Measurements from ENCODE around the gene COX8A. TPM values are rescaled to one million over a fixed set of nuclear protein-coding genes. Genes with fewer than 3 reads are reported as not detected.
A peak's percentile ranks its signal among the peaks of the same experiment; 100 is the strongest.
"Not testable (repeated sequence)": the region's sequence is repeated elsewhere in the genome, so short reads cannot be mapped to it uniquely, and the experiment has no call there.

The COX8A gene
- total RNA-seq, 1 experiment from 2014 or later = 745 TPM

- no peak for DNase-seq (ENCODE audit: low spot score)
Observed at GRCh38 chr11:63969461-63969860, 5.0 kb upstream of the COX8A start.

- DNase-seq (ENCODE audit: low spot score) = no peak
Observed at GRCh38 chr11:63970902-63971301, 3.5 kb upstream of the COX8A start.

GRCh38 chr11:63973912-63974258 lies 535 bp upstream of the COX8A start:
- not testable (repeated sequence) for DNase-seq (ENCODE audit: low spot score)

GRCh38 chr11:63978551-63979239 lies 4.3 kb downstream of the COX8A start:
- DNase-seq (ENCODE audit: low spot score) = no peak

- DNase-seq (ENCODE audit: low spot score) = no peak
Observed at GRCh38 chr11:63979426-63979825, 5.0 kb downstream of the COX8A start.

- DNase-seq (ENCODE audit: low spot score) = no peak
Observed at GRCh38 chr11:63985812-63986155, 11.4 kb downstream of the COX8A start.

- DNase-seq (ENCODE audit: low spot score) = peak; percentile 87
Observed at GRCh38 chr11:63986156-63986931, 11.9 kb downstream of the COX8A start, which contains the start of gene OTUB1. Gene OTUB1, plus strand, starts transcription at chr11:63986438. Its CDS starts 19 bp downstream, at chr11:63986457.

GRCh38 chr11:63986932-63987513 lies 12.6 kb downstream of the COX8A start:
- DNase-seq (ENCODE audit: low spot score) = no peak

GRCh38 chr11:63991558-63991957 lies 17.1 kb downstream of the COX8A start:
- DNase-seq (ENCODE audit: low spot score) = no peak

- DNase-seq (ENCODE audit: low spot score) = no peak
Observed at GRCh38 chr11:63993100-63993499, 18.7 kb downstream of the COX8A start.

GRCh38 chr11:63993993-63994392 lies 19.6 kb downstream of the COX8A start:
- no peak for DNase-seq (ENCODE audit: low spot score)

- no peak for DNase-seq (ENCODE audit: low spot score)
Observed at GRCh38 chr11:63996512-63996911, 22.1 kb downstream of the COX8A start.

- no peak for DNase-seq (ENCODE audit: low spot score)
Observed at GRCh38 chr11:63997104-63997700, 22.8 kb downstream of the COX8A start.

GRCh38 chr11:63997801-63998337 lies 23.4 kb downstream of the COX8A start:
- DNase-seq (ENCODE audit: low spot score) = no peak

- no peak for DNase-seq (ENCODE audit: low spot score)
Observed at GRCh38 chr11:63998558-63999348, 24.3 kb downstream of the COX8A start.

GRCh38 chr11:63999349-64000025 lies 25.1 kb downstream of the COX8A start:
- no peak for DNase-seq (ENCODE audit: low spot score)

GRCh38 chr11:64000026-64000739 lies 25.8 kb downstream of the COX8A start:
- no peak for DNase-seq (ENCODE audit: low spot score)

GRCh38 chr11:64000740-64001483 lies 26.5 kb downstream of the COX8A start:
- DNase-seq (ENCODE audit: low spot score) = no peak
